ENCODE measurements around the gene MAX.

Gene MAX, protein sequence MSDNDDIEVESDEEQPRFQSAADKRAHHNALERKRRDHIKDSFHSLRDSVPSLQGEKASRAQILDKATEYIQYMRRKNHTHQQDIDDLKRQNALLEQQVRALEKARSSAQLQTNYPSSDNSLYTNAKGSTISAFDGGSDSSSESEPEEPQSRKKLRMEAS

GRCh38 chr14:65102441-65103149, at the start of gene MAX:
Gene MAX, minus strand, starts transcription at chr14:65102517. Its CDS starts 178 bp downstream, at chr14:65102339.
- Histone ChIP-seq H3K4me1 (peaks cover 4% of the 10 kb centered on the region), H2AFZ (peak within 1 kb of the TSS; percentile 100), H3K27ac (peak within 1 kb of the TSS; percentile 62), H3K9ac (peak within 1 kb of the TSS; percentile 58), H3K4me2 (ENCODE audit: low read length) (peak within 1 kb of the TSS; percentile 75), H3K27me3 (ENCODE audit: control insufficient read depth, insufficient read depth, low read length) (no peaks in the 10 kb centered on the region), H3K4me3 (ENCODE audit: low read depth, low read length) (peak within 1 kb of the TSS; percentile 77), H3K79me2 (peaks cover 13% of the 10 kb centered on the region), H3K36me3 (ENCODE audit: control insufficient read depth, insufficient read depth, low read length) (no peaks in the 10 kb centered on the region), H3K9me3 (ENCODE audit: control insufficient read depth, low read length) (no peaks in the 10 kb centered on the region)
- TF ChIP-seq CTCF (IDR thresholded peaks at IDR 0.05) = no peak

DNA sequence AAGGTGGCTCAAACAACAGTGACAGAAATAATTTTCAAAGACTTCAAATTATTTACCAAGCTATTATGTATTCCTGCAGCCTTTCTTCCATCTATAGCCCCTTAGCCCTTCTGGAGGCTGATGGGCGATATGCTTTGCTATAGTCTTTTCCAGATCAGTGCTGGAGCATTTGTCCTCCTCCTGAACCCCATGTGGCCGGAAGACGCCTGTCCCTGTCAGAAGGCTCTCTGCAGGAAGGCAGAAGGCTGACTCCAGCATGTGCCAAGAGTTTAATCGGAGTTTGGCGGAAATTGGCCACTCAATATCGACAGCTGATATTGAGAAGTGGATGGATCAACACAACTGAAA, 49.3 kb upstream of the MAX start:
- TF ChIP-seq CTCF (IDR thresholded peaks at IDR 0.05) = no peak
- H3K27ac ChIP-seq = no peak overlapping the region
- no peaks in the 10 kb centered on the region for H3K27me3 ChIP-seq (ENCODE audit: control insufficient read depth, insufficient read depth, low read length)
- H3K79me2 ChIP-seq = no peaks in the 10 kb centered on the region
- H3K4me2 ChIP-seq (ENCODE audit: low read length) = no peak overlapping the region
- no peaks in the 10 kb centered on the region for H3K4me1 ChIP-seq
- no peak overlapping the region for H3K4me3 ChIP-seq (ENCODE audit: low read depth, low read length)
- no peak overlapping the region for H3K9ac ChIP-seq
- H2AFZ ChIP-seq = no peak overlapping the region
- no peaks in the 10 kb centered on the region for H3K9me3 ChIP-seq (ENCODE audit: control insufficient read depth, low read length)
- H3K36me3 ChIP-seq (ENCODE audit: control insufficient read depth, insufficient read depth, low read length) = no peaks in the 10 kb centered on the region

GRCh38 chr14:65150898-65151608, 48.7 kb upstream of the MAX start:
- H2AFZ ChIP-seq = no peak overlapping the region
- no peaks in the 10 kb centered on the region for H3K9me3 ChIP-seq (ENCODE audit: control insufficient read depth, low read length)
- no peak for TF ChIP-seq CTCF (IDR thresholded peaks at IDR 0.05)
- H3K27ac ChIP-seq = no peak overlapping the region
- H3K4me3 ChIP-seq (ENCODE audit: low read depth, low read length) = no peak overlapping the region
- no peak overlapping the region for H3K9ac ChIP-seq
- no peak overlapping the region for H3K4me2 ChIP-seq (ENCODE audit: low read length)
- no peaks in the 10 kb centered on the region for H3K4me1 ChIP-seq
- H3K79me2 ChIP-seq = no peaks in the 10 kb centered on the region
- no peaks in the 10 kb centered on the region for H3K27me3 ChIP-seq (ENCODE audit: control insufficient read depth, insufficient read depth, low read length)
- no peaks in the 10 kb centered on the region for H3K36me3 ChIP-seq (ENCODE audit: control insufficient read depth, insufficient read depth, low read length)

- Histone ChIP-seq H3K36me3 (ENCODE audit: control insufficient read depth, insufficient read depth, low read length) (no peaks in the 10 kb centered on the region), H3K4me3 (ENCODE audit: low read depth, low read length) (no peak overlapping the region), H3K9me3 (ENCODE audit: control insufficient read depth, low read length) (no peaks in the 10 kb centered on the region), H3K27ac (no peak overlapping the region), H3K27me3 (ENCODE audit: control insufficient read depth, insufficient read depth, low read length) (no peaks in the 10 kb centered on the region), H3K9ac (no peak overlapping the region), H3K4me1 (no peaks in the 10 kb centered on the region), H3K79me2 (no peaks in the 10 kb centered on the region), H3K4me2 (ENCODE audit: low read length) (no peak overlapping the region), H2AFZ (no peak overlapping the region)
- no peak for TF ChIP-seq CTCF (IDR thresholded peaks at IDR 0.05)
Observed at GRCh38 chr14:65149116-65149515, 46.8 kb upstream of the MAX start.
